HEK293 (cell line): Measurements from ENCODE around the gene FBXL7.

ENCODE experiments used
- CTCF ChIA-PET: fragments of 350-600 bp; formaldehyde crosslinking; extraction: SDS; loops from one replicate; lab custom pipeline; 2021; ENCODE audit warnings: antibody characterized with exemption; lab: Yijun Ruan, JAX
- POLR2A ChIA-PET: fragments of 300-600 bp; formaldehyde crosslinking; extraction: SDS; loops from one replicate; lab custom pipeline; 2020; ENCODE audit warnings: antibody characterized with exemption, inconsistent platforms; lab: Yijun Ruan, JAX
- H3K27ac ChIP-seq: fragments of 200-500 bp; sonication (Bioruptor generic); 2 replicates; pipeline ENCODE4 v1.5.1; 2014; ENCODE audit warnings: low read depth, low read length, control low read depth, inconsistent platforms; ENCODE audit errors: extremely low read depth
- H3K36me3 ChIP-seq, 2 experiments: fragments of 200-500 bp in 1 of 2; sonication (Bioruptor generic) in 1 of 2; 1 replicate in 1 of 2; 2 replicates in 1 of 2; pipeline ENCODE4 v1.5.1; 2014 to 2017; ENCODE audit warnings: inconsistent platforms in 2 of 2, low read length in 2 of 2; ENCODE audit not compliant: control insufficient read depth in 2 of 2, insufficient read depth in 1 of 2
- H3K4me1 ChIP-seq: fragments of 200-500 bp; sonication (Bioruptor generic); 2 replicates; pipeline ENCODE4 v1.5.1; 2014; ENCODE audit warnings: mild to moderate bottlenecking, low read length, inconsistent platforms; ENCODE audit not compliant: control insufficient read depth, insufficient read depth
- H3K4me3 ChIP-seq: 2 replicates; pipeline ENCODE4 v1.5.1; 2011; ENCODE audit warnings: low read depth, mild to moderate bottlenecking, control low read depth, low read length, moderate library complexity
- H3K9me3 ChIP-seq: fragments of 200-500 bp; sonication (Bioruptor generic); 2 replicates; pipeline ENCODE4 v1.5.1; 2014; ENCODE audit warnings: low read depth, low read length, inconsistent platforms; ENCODE audit not compliant: control insufficient read depth, insufficient read depth
- HOXC10 ChIP-seq: sonication (generic); formaldehyde crosslinking; IDR thresholded peaks from 2 replicates; pipeline ENCODE4 v1.8.1; 2023; ENCODE audit warnings: mild to moderate bottlenecking, missing genetic modification reagents
- KLF10 ChIP-seq: fragments of 450-650 bp; IDR thresholded peaks from 2 replicates; pipeline ENCODE4 v1.5.1; 2018; ENCODE audit warnings: missing biosample characterization, mild to moderate bottlenecking, missing genetic modification characterization
- MZF1 ChIP-seq: fragments of 450-650 bp; formaldehyde crosslinking; IDR thresholded peaks from 2 replicates; pipeline ENCODE4 v1.5.1; 2017; ENCODE audit warnings: missing biosample characterization, missing genetic modification characterization, borderline replicate concordance
- PRDM10 ChIP-seq: fragments of 450-650 bp; formaldehyde crosslinking; IDR thresholded peaks from 2 replicates; pipeline ENCODE4 v1.5.1; 2016; ENCODE audit warnings: missing biosample characterization, missing genetic modification characterization
- ZBTB44 ChIP-seq: fragments of 450-650 bp; IDR thresholded peaks from 2 replicates; pipeline ENCODE4 v1.5.1; 2018; ENCODE audit warnings: missing biosample characterization, mild to moderate bottlenecking, missing genetic modification characterization
- ZEB2 ChIP-seq: fragments of 450-650 bp; formaldehyde crosslinking; IDR thresholded peaks from 2 replicates; pipeline ENCODE4 v1.5.1; 2016; ENCODE audit warnings: missing biosample characterization, missing genetic modification characterization
- ZFP69B ChIP-seq: fragments of 450-650 bp; formaldehyde crosslinking; IDR thresholded peaks from 2 replicates; pipeline ENCODE4 v1.5.1; 2016; ENCODE audit warnings: missing biosample characterization, missing genetic modification characterization
- ZNF10 ChIP-seq: fragments of 450-650 bp; formaldehyde crosslinking; IDR thresholded peaks from 2 replicates; pipeline ENCODE4 v1.5.1; 2017; ENCODE audit warnings: missing biosample characterization, missing genetic modification characterization
- ZNF138 ChIP-seq: fragments of 450-650 bp; formaldehyde crosslinking; IDR thresholded peaks from 2 replicates; pipeline ENCODE4 v1.5.1; 2016; ENCODE audit warnings: missing biosample characterization, missing genetic modification characterization, borderline replicate concordance
- ZNF175 ChIP-seq: fragments of 450-650 bp; formaldehyde crosslinking; IDR thresholded peaks from 2 replicates; pipeline ENCODE4 v1.5.1; 2016; ENCODE audit warnings: missing biosample characterization, missing genetic modification characterization
- ZNF202 ChIP-seq: fragments of 450-650 bp; formaldehyde crosslinking; IDR thresholded peaks from 2 replicates; pipeline ENCODE4 v1.5.1; 2016; ENCODE audit warnings: missing biosample characterization, missing genetic modification characterization, borderline replicate concordance
- ZNF211 ChIP-seq: fragments of 450-650 bp; formaldehyde crosslinking; IDR thresholded peaks from 2 replicates; pipeline ENCODE4 v1.5.1; 2016; ENCODE audit warnings: low read depth, missing biosample characterization, missing genetic modification characterization
- ZNF223 ChIP-seq: fragments of 450-650 bp; formaldehyde crosslinking; IDR thresholded peaks from 2 replicates; pipeline ENCODE4 v1.5.1; 2016; ENCODE audit warnings: missing biosample characterization, missing genetic modification characterization
- ZNF274 ChIP-seq, 2 experiments: fragments of 200-500 bp in 1 of 2; fragments of 450-650 bp in 1 of 2; sonication (Bioruptor generic) in 1 of 2; formaldehyde crosslinking in 1 of 2; IDR thresholded peaks; 2 replicates each; pipeline versions ENCODE4 v1.5.1 to v1.6.1; 2014 to 2016; ENCODE audit warnings: borderline replicate concordance in 1 of 2, inconsistent platforms in 1 of 2, low read length in 1 of 2, missing biosample characterization in 1 of 2, missing genetic modification characterization in 1 of 2
- ZNF391 ChIP-seq: fragments of 450-650 bp; formaldehyde crosslinking; IDR thresholded peaks from 2 replicates; pipeline ENCODE4 v1.5.1; 2016; ENCODE audit warnings: low read depth, missing biosample characterization, missing genetic modification characterization, borderline replicate concordance
- ZNF426 ChIP-seq: fragments of 450-650 bp; formaldehyde crosslinking; IDR thresholded peaks from 2 replicates; pipeline ENCODE4 v1.5.1; 2017; ENCODE audit warnings: missing biosample characterization, missing genetic modification characterization, mild to moderate bottlenecking, inconsistent platforms, moderate library complexity
- ZNF677 ChIP-seq: fragments of 450-650 bp; IDR thresholded peaks from 2 replicates; pipeline ENCODE4 v1.5.0; 2018; ENCODE audit warnings: missing biosample characterization, mild to moderate bottlenecking, missing genetic modification characterization, moderate library complexity
- ZNF707 ChIP-seq: fragments of 450-650 bp; formaldehyde crosslinking; IDR thresholded peaks from 2 replicates; pipeline ENCODE4 v1.5.1; 2016; ENCODE audit warnings: missing biosample characterization, missing genetic modification characterization
- ZSCAN23 ChIP-seq: fragments of 450-650 bp; formaldehyde crosslinking; IDR thresholded peaks from 2 replicates; pipeline ENCODE4 v1.5.1; 2016; ENCODE audit warnings: missing biosample characterization, missing genetic modification characterization
- TF ChIP-seq, protein P1 (sequence below): fragments of 450-650 bp; formaldehyde crosslinking; IDR thresholded peaks from 2 replicates; pipeline ENCODE4 v1.5.1; 2016; ENCODE audit warnings: missing biosample characterization, missing genetic modification characterization
- TF ChIP-seq, protein P2 (sequence below): fragments of 450-650 bp; formaldehyde crosslinking; IDR thresholded peaks from 2 replicates; pipeline ENCODE4 v1.5.1; 2017; ENCODE audit warnings: missing biosample characterization, missing genetic modification characterization

The FBXL7 gene

DNA sequence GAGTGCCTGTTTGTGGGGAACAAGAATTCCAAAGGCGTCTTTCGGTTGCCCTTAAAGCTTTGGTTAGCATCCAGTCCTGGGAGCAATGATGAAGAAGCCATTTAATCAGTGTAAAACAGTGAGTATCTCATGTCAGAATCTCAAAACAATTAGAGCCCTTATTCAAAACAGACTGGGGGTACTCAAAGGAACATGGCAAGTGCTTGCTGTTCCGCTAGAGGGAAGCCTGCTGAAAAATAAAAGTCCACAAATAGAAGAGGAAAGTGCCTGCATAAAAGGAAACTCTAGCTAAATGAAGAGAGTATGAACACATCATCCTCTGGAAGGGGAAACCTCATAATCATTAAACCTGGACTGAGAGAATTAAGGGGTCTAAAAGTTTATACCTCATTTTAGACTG, 26.4 kb downstream of the FBXL7 start:
- ChIA-PET CTCF (interaction anchor here (1.1 kb wide), 1 partner anchor 298 kb away, joined by 3 read pairs; no protein-coding TSS in a partner anchor), POLR2A (no interaction called here)
- TF ChIP-seq ZNF138 (tag by site-specific recombination) (no peak), PRDM10 (tag by site-specific recombination) (no peak), ZBTB44 (tag by site-specific recombination) (no peak)
- Histone ChIP-seq H3K4me3 (no peak overlapping the region), H3K36me3 (no peaks in the 10 kb centered on the region; a peak in 1 of 3 replicates), H3K9me3 (no peaks in the 10 kb centered on the region), H3K27ac (no peak overlapping the region), H3K4me1 (peaks cover 4% of the 10 kb centered on the region; the same call in 1 of the 2 replicates)

DNA sequence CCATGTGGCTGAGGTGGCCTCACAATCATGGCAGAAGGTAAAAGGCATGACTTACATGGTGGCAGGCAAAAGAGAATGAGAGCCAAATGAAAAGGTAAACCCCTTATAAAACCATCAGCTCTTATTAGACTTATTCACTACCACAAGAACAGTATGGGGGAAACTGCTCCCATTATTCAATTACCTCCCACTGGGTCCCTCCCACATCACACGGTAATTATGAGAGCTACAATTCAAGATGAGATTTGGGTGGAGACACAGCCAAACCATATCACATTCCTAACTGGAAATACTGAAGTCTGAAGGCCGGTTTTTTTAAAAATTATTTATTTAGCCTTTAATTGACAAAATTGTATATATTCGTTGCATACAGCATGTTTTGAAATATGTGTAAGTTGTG, 28.5 kb downstream of the FBXL7 start:
- Histone ChIP-seq H3K9me3 (no peaks in the 10 kb centered on the region), H3K4me3 (no peak overlapping the region), H3K36me3 (no peaks in the 10 kb centered on the region), H3K4me1 (no peaks in the 10 kb centered on the region), H3K27ac (no peak overlapping the region)
- ChIA-PET CTCF (no interaction called here), POLR2A (no interaction called here)
- TF ChIP-seq, protein P1, sequence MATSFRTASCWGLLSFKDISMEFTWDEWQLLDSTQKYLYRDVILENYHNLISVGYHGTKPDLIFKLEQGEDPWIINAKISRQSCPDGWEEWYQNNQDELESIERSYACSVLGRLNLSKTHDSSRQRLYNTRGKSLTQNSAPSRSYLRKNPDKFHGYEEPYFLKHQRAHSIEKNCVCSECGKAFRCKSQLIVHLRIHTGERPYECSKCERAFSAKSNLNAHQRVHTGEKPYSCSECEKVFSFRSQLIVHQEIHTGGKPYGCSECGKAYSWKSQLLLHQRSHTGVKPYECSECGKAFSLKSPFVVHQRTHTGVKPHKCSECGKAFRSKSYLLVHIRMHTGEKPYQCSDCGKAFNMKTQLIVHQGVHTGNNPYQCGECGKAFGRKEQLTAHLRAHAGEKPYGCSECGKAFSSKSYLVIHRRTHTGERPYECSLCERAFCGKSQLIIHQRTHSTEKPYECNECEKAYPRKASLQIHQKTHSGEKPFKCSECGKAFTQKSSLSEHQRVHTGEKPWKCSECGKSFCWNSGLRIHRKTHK (tag by site-specific recombination), result no peak
- TF ChIP-seq, protein P2, sequence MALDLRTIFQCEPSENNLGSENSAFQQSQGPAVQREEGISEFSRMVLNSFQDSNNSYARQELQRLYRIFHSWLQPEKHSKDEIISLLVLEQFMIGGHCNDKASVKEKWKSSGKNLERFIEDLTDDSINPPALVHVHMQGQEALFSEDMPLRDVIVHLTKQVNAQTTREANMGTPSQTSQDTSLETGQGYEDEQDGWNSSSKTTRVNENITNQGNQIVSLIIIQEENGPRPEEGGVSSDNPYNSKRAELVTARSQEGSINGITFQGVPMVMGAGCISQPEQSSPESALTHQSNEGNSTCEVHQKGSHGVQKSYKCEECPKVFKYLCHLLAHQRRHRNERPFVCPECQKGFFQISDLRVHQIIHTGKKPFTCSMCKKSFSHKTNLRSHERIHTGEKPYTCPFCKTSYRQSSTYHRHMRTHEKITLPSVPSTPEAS (tag by site-specific recombination), result no peak
- TF ChIP-seq ZNF707 (no peak), ZSCAN23 (tag by site-specific recombination) (no peak), ZNF677 (tag by site-specific recombination) (no peak), ZFP69B (tag by site-specific recombination) (no peak), ZNF391 (tag by site-specific recombination) (no peak), ZNF426 (tag by site-specific recombination) (no peak), ZNF202 (tag by site-specific recombination) (no peak), HOXC10 (CRISPR knock-in tag) (no peak), ZEB2 (tag by site-specific recombination) (no peak), ZNF175 (tag by site-specific recombination) (no peak), MZF1 (tag by site-specific recombination) (no peak), ZNF211 (tag by site-specific recombination) (no peak), ZNF223 (tag by site-specific recombination) (no peak), KLF10 (tag by site-specific recombination) (no peak), ZNF274 (IDR thresholded peaks at IDR 0.05; ENCODE audit: low read length) (no peak), ZNF274 (tag by site-specific recombination; IDR thresholded peaks at IDR 0.05; ENCODE audit: borderline replicate concordance) (no peak), ZNF10 (tag by site-specific recombination) (no peak)
